Natural killer cell (primary cell): ENCODE measurements around the gene MXD3. TPM values are rescaled to one million over a fixed set of nuclear protein-coding genes. Genes with fewer than 3 reads are reported as not detected.

Source experiments
- ATAC-seq, 3 donors: fragments of 150-1000 bp in 2 of 3; fragments of 200-7000 bp in 1 of 3; cut with Tn5 transposase; 1 replicate in 1 of 3; 2 replicates in 2 of 3; pipeline ENCODE4 v1.10.0; 2021; ENCODE audit warnings: mild to moderate bottlenecking in 2 of 3, moderate library complexity in 2 of 3
- DNase-seq, 2 donors: peaks; one replicate each; pipeline versions ENCODE4 v3.0.0 to v3.0.0-alpha.2; 2013 to 2021; ENCODE audit warnings: mixed read lengths in 1 of 2
- H3K27ac ChIP-seq: one replicate; pipeline ENCODE4 v1.5.1; 2013; ENCODE audit warnings: mild to moderate bottlenecking, low read length
- H3K27me3 ChIP-seq: one replicate; pipeline ENCODE4 v1.6.1; 2013; ENCODE audit warnings: low read length; ENCODE audit not compliant: control insufficient read depth, insufficient read depth
- H3K36me3 ChIP-seq: one replicate; pipeline ENCODE4 v1.6.1; 2013; ENCODE audit warnings: low read length; ENCODE audit not compliant: control insufficient read depth, insufficient read depth
- H3K4me1 ChIP-seq: one replicate; pipeline ENCODE4 v1.6.1; 2013; ENCODE audit warnings: low read length; ENCODE audit not compliant: control insufficient read depth, insufficient read depth
- H3K4me3 ChIP-seq: one replicate; pipeline ENCODE4 v1.5.1; 2013; ENCODE audit warnings: low read length
- H3K9me3 ChIP-seq: one replicate; pipeline ENCODE4 v1.6.1; 2013; ENCODE audit warnings: low read length; ENCODE audit not compliant: control insufficient read depth, insufficient read depth
- H3K27ac Mint-ChIP-seq, 2 donors: one replicate each; pipeline ENCODE4 v1.8.0; 2022; ENCODE audit warnings: mild to moderate bottlenecking in 2 of 2, mixed read lengths in 2 of 2, moderate library complexity in 1 of 2
- H3K27me3 Mint-ChIP-seq, 2 donors: one replicate each; pipeline ENCODE4 v1.8.0; 2022; ENCODE audit warnings: low read depth in 2 of 2, mixed read lengths in 2 of 2
- H3K36me3 Mint-ChIP-seq: one replicate; pipeline ENCODE4 v1.8.0; 2022; ENCODE audit warnings: mixed read lengths
- H3K4me1 Mint-ChIP-seq, 2 donors: one replicate each; pipeline ENCODE4 v1.8.0; 2022; ENCODE audit warnings: mixed read lengths in 2 of 2
- H3K4me3 Mint-ChIP-seq: one replicate; pipeline ENCODE4 v1.8.0; 2022; ENCODE audit warnings: mild to moderate bottlenecking, moderate library complexity, mixed read lengths
- H3K9me3 Mint-ChIP-seq, 2 donors: one replicate each; pipeline ENCODE4 v1.8.0; 2022; ENCODE audit warnings: mixed read lengths in 2 of 2
- WGBS: methylation state at CpG from one replicate; pipeline ENCODE4 v1.1.7; 2013; ENCODE audit warnings: missing lambda C conversion rate; ENCODE audit not compliant: insufficient coverage; 5-methylcytosine and 5-hydroxymethylcytosine counted together
- intact Hi-C: fragments of 100-400 bp; cut with micrococcal nuclease; formaldehyde crosslinking; loops from one replicate; pipeline ENCODE4 v1.14.2; 2022
- total RNA-seq, 4 donors: library from RNA; stranded (reverse); fragments of 120-200 nt in 1 of 4; gene quantifications; one replicate each; pipeline versions ENCODE4 v1.2.3 to v1.2.4, GENCODE V29; 2013 to 2022
- TF ChIP-seq, protein P1 (sequence below): fragments of 200-600 bp; IDR thresholded peaks from one replicate; pipeline ENCODE4 v1.8.0; 2022; ENCODE audit warnings: antibody characterized with exemption

MXD3 gene
- total RNA-seq, 3 donors from 2014 or later (not counting 1 experiment from before 2014, with no cell fraction given): 10.9 to 15.0 (median 15.0) TPM

DNA sequence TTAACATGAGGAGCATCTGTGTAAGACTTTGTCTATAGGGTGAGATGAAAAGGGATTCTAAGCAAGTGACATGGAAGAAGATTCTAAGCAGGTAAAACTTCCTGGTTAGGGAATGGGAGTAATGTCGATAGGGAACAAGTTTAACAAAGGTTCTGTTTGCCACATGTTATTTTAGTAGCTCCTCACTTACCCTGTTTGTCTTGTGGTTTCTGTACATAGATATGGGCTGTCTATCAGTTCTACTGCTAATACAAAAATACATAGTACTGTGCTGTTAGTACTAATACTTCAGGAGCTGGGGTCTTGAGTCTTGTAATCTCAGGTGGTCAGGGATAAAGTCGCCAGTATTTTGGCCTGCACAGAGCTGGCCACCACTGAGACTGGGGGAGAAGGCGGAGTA, 41.0 kb downstream of the MXD3 start:
- H3K9me3 Mint-ChIP-seq: no peaks in the 10 kb centered on the region
- intact Hi-C loops: no loop called here
- no peaks in the 10 kb centered on the region for H3K27me3 ChIP-seq
- H3K27ac Mint-ChIP-seq: peak overlapping the region in 1 of 2 donors; percentile 38
- TF ChIP-seq, protein P1, sequence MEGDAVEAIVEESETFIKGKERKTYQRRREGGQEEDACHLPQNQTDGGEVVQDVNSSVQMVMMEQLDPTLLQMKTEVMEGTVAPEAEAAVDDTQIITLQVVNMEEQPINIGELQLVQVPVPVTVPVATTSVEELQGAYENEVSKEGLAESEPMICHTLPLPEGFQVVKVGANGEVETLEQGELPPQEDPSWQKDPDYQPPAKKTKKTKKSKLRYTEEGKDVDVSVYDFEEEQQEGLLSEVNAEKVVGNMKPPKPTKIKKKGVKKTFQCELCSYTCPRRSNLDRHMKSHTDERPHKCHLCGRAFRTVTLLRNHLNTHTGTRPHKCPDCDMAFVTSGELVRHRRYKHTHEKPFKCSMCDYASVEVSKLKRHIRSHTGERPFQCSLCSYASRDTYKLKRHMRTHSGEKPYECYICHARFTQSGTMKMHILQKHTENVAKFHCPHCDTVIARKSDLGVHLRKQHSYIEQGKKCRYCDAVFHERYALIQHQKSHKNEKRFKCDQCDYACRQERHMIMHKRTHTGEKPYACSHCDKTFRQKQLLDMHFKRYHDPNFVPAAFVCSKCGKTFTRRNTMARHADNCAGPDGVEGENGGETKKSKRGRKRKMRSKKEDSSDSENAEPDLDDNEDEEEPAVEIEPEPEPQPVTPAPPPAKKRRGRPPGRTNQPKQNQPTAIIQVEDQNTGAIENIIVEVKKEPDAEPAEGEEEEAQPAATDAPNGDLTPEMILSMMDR: no peak
- ATAC-seq: no peak
- peaks cover 77% of the 10 kb centered on the region for H3K36me3 ChIP-seq
- H3K4me3 Mint-ChIP-seq: no peak overlapping the region
- DNase-seq: no peak
- no peaks in the 10 kb centered on the region for H3K27me3 Mint-ChIP-seq
- no peaks in the 10 kb centered on the region for H3K9me3 ChIP-seq
- whole genome bisulfite sequencing: 94% methylated on average over 3 of the region's 3 CpGs
- no peaks in the 10 kb centered on the region for H3K4me1 Mint-ChIP-seq
- no peaks in the 10 kb centered on the region for H3K36me3 Mint-ChIP-seq
- H3K4me1 ChIP-seq: no peaks in the 10 kb centered on the region
- no peak overlapping the region for H3K4me3 ChIP-seq
- no peak overlapping the region for H3K27ac ChIP-seq

DNA sequence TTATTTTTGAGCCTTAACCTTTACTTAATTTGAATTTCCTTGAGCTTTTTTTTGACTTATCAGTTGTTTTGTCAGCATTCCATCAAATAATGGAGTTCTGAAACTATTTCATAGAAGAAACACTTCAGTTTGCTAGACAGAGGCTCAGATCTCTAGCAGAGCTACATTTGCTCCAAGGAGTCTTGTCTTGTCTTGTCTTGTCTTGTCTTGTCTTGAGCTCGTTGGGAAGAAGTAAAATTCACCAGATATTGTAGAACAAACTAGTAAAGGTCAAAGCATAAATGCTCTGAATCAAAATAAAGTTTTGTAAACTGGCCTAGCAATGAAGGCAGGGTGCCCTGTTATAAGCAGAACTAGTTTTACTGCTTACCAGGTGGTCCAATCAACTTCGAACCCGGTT, 41.7 kb downstream of the MXD3 start:
- intact Hi-C loops: no loop called here
- Histone ChIP-seq H3K36me3 (peaks cover 81% of the 10 kb centered on the region), H3K4me3 (no peak overlapping the region), H3K9me3 (no peaks in the 10 kb centered on the region), H3K4me1 (no peaks in the 10 kb centered on the region), H3K27ac (no peak overlapping the region), H3K27me3 (no peaks in the 10 kb centered on the region)
- 100% methylated on average over 3 of the region's 3 CpGs for WGBS
- peak overlapping the region in 1 of 2 donors; percentile 38 for H3K27ac Mint-ChIP-seq
- ATAC-seq (no peak), DNase-seq (no peak)
- no peaks in the 10 kb centered on the region for H3K36me3 Mint-ChIP-seq
- TF ChIP-seq, protein P1: no peak
- no peaks in the 10 kb centered on the region for H3K9me3 Mint-ChIP-seq
- H3K4me1 Mint-ChIP-seq: no peaks in the 10 kb centered on the region
- no peaks in the 10 kb centered on the region for H3K27me3 Mint-ChIP-seq
- no peak overlapping the region for H3K4me3 Mint-ChIP-seq

DNA sequence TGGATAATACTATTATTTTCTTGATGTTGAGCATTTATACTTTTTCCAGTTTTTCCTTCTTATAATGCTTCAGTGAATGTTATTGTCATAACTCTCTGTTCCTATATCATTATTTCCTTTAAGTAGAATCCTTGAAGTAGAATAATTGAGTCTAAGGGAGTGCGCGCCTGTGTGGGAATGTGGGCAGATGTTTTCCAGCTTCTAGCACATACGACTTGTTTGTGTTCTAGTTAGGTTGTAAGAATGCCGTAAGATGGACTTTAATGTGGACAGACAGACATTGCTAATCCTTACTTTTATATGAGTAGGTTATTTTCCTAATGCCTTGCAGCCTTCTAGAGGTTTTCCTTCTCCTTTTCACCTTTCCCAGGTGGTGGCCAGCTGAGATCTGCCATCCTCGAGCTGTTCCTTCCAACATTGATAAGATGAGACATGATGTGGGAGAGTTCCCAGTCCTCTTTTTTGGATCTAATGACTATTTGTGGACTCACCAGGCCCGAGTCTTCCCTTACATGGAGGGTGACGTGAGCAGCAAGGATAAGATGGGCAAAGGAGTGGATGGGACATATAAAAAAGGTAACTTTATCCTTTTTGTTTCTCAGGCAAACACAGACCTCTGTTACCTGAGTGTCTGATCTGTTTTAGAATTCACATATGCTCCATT, 42.3 kb downstream of the MXD3 start:
- TF ChIP-seq, protein P1: no peak
- intact Hi-C loops: no loop called here
- Histone ChIP-seq H3K4me1 (no peaks in the 10 kb centered on the region), H3K27me3 (no peaks in the 10 kb centered on the region), H3K9me3 (no peaks in the 10 kb centered on the region), H3K36me3 (peaks cover 79% of the 10 kb centered on the region), H3K27ac (no peak overlapping the region), H3K4me3 (no peak overlapping the region)
- Mint-ChIP-seq H3K9me3 (no peaks in the 10 kb centered on the region), H3K4me1 (no peaks in the 10 kb centered on the region), H3K27ac (no peak overlapping the region), H3K27me3 (no peaks in the 10 kb centered on the region), H3K4me3 (no peak overlapping the region), H3K36me3 (no peaks in the 10 kb centered on the region)
- WGBS: 98% methylated on average over 6 of the region's 7 CpGs
- DNase-seq: no peak
- no peak for ATAC-seq

DNA sequence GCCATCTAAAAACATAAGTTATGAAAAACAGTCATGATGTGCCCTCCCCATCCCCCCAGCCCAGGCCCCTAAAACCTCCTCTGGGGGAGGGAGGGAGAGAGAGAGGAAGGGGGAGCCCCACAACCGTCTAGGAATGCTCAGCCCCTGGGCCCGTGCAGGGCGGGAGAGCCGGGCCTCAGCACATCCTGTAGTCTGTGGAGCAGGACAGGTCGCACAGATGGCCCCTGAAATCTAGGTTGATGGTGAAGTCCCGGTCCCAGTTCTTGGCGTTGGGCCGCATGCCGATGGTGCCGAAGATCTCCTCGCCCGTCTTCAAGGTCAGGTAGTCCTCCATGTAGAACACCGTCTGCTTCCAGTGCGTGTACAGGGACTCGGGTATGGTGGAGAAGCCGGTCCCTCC, 46.3 kb downstream of the MXD3 start:
- no peaks in the 10 kb centered on the region for H3K9me3 ChIP-seq
- H3K4me1 ChIP-seq: no peaks in the 10 kb centered on the region
- TF ChIP-seq, protein P1: no peak
- no peak overlapping the region for H3K27ac ChIP-seq
- ATAC-seq (peak in 1 of 3 donors; percentile 14), DNase-seq (no peak)
- peaks cover 79% of the 10 kb centered on the region for H3K36me3 ChIP-seq
- intact Hi-C loops: no loop called here
- Mint-ChIP-seq H3K9me3 (no peaks in the 10 kb centered on the region), H3K27me3 (no peaks in the 10 kb centered on the region), H3K4me1 (no peaks in the 10 kb centered on the region), H3K27ac (no peak overlapping the region), H3K4me3 (no peak overlapping the region), H3K36me3 (peaks cover 7% of the 10 kb centered on the region)
- WGBS: 97% methylated on average over 16 of the region's 16 CpGs
- no peaks in the 10 kb centered on the region for H3K27me3 ChIP-seq
- no peak overlapping the region for H3K4me3 ChIP-seq
